Cardiac fibroblast (primary cell): ENCODE results near the gene PPP2R2C.

Experiments used
- DNase-seq, 2 donors: peaks; one replicate each; pipeline versions ENCODE4 v3.0.0 to v3.0.0-alpha.2; 2010; ENCODE audit warnings: low read depth in 2 of 2
- H3K4me3 ChIP-seq, 2 donors: replicated peaks in 1 of 2; 1 replicate in 1 of 2; 2 replicates in 1 of 2; pipeline ENCODE4 v1.5.1; 2011; ENCODE audit warnings: low read depth in 2 of 2, low read length in 2 of 2, mild to moderate bottlenecking in 2 of 2, moderate library complexity in 1 of 2
- CTCF ChIP-seq: IDR thresholded peaks from one replicate; pipeline ENCODE4 v1.5.1; 2011; ENCODE audit warnings: low read depth, mild to moderate bottlenecking, low read length, inconsistent platforms

PPP2R2C gene

DNA sequence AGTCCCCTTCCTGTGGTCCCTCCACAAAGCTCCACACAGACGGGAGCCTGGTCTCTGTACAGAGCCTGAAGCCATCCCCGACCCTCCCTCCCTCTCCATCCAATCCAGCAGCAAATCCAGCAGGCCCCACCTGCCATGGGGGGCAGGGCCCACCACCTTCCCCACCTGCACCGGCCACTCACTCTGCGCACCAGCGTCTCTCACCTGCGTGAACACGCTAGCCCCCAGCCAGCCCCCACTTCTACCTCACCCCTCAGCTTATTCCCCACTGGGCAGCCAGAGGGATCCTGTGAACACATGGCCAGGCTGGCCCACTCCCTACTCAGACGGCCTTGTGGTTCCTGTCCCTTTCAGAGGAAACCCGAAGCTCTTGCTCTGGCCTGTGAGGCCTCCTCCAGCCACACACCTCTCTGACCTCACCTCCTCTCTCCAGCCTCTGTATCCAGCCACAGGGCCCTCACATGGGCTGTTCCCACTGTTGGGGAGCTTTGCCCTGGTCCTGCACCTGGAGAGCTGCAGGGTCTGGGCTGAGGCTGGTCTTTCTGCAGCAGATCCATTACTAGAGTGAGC lies 131.9 kb downstream of the PPP2R2C start:
- no peak for TF ChIP-seq CTCF
- no peak for DNase-seq

DNA sequence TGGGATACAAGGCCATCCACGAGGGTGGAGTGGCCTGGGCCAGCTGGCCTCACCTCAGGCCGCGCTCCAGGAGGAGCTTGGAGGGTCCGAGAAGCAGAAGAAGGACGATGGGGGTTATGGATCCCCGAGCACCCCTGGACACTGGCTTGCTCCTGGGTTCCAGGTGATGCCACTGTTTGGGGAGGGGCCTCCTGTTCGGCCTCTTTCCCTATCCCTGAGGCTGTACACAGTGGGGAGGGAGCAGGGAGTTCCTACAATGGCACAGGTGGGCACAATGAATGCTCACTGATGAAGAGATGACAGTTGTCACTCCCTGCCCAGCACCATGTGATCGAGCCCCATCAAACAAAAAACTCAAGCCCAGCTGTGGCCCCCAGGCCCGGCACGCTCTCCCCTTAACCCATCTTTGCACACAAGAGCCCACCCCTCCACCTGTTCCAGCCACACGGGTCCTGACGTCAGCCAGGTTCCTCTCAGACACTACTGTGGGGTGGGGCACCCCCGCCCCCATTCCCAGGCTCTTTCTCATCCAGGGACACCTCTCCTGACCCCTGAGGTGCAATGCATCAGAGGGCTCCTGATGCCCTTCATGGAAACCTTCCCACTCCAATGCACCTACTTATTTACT lies 132.5 kb downstream of the PPP2R2C start:
- no peak overlapping the region for H3K4me3 ChIP-seq
- DNase-seq: no peak
- TF ChIP-seq CTCF: no peak

More for the DNA sequence above, 131.9 kb downstream of the PPP2R2C start:
- H3K4me3 ChIP-seq: no peak overlapping the region

- no peak overlapping the region for H3K4me3 ChIP-seq
- TF ChIP-seq CTCF: no peak
- DNase-seq: no peak
Observed at GRCh38 chr4:6338951-6339817, 133.2 kb downstream of the PPP2R2C start.

GRCh38 chr4:6338175-6338950 lies 134.1 kb downstream of the PPP2R2C start:
- no peak for TF ChIP-seq CTCF
- no peak for DNase-seq
- H3K4me3 ChIP-seq: no peak overlapping the region

- no peak overlapping the region for H3K4me3 ChIP-seq
- no peak for TF ChIP-seq CTCF
- no peak for DNase-seq
Observed at GRCh38 chr4:6337331-6337935, 135.0 kb downstream of the PPP2R2C start.

DNA sequence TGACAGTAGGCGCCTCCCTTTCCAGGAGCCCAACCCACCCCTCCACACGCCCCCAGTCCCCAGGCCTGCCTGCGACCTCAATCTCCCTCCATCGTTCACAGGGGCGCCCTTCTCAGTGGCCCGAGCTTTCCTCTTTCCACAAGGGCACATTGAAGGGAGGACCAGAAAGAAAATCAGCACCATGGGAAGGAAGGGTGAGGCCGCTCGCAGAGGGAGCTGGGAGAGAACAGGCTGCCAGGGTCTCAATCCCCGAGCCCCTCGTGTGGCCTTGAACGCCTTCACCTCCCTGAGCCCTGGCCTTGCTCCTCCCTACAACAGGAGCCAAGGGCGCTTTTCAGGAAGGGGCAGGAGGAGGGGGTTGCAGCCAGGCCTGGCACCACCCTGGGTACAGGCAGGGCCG lies 136.2 kb downstream of the PPP2R2C start:
- DNase-seq: no peak
- no peak for TF ChIP-seq CTCF
- H3K4me3 ChIP-seq: no peak overlapping the region
